AG04450 (cell line): Measurements from ENCODE around the gene SRRM3. TPM values are rescaled to one million over a fixed set of nuclear protein-coding genes. Genes with fewer than 3 reads are reported as not detected.
A peak's percentile ranks its signal among the peaks of the same experiment; 100 is the strongest.

Experiments used
- CTCF ChIA-PET: fragments of 300-600, 350-600 bp; formaldehyde crosslinking; extraction: SDS; loops from one replicate; lab custom pipeline; 2022; ENCODE audit warnings: antibody characterized with exemption, inconsistent platforms; lab: Charles Lee
- POLR2A ChIA-PET: fragments of 350-600 bp; formaldehyde crosslinking; extraction: SDS; loops from one replicate; lab custom pipeline; 2021; ENCODE audit warnings: antibody characterized with exemption, inconsistent platforms; lab: Yijun Ruan, JAX
- DNase-seq: peaks from one replicate; pipeline ENCODE4 v3.0.0-alpha.2; 2011; ENCODE audit warnings: low read depth, low spot score
- H3K27ac ChIP-seq: one replicate; pipeline ENCODE4 v1.5.1; 2012; ENCODE audit warnings: low read depth, low read length, control low read depth
- H3K27me3 ChIP-seq: one replicate; pipeline ENCODE4 v1.6.0; 2012; ENCODE audit warnings: low read length; ENCODE audit not compliant: control insufficient read depth, insufficient read depth
- H3K4me3 ChIP-seq: 2 replicates; pipeline ENCODE4 v1.5.1; 2011; ENCODE audit warnings: mild to moderate bottlenecking, low read depth, low read length, control low read depth
- H3K9me3 ChIP-seq: 2 replicates; pipeline ENCODE4 v1.5.1; 2012; ENCODE audit warnings: low read length; ENCODE audit not compliant: control insufficient read depth, insufficient read depth
- CTCF ChIP-seq: IDR thresholded peaks from 2 replicates; pipeline ENCODE4 v1.5.1; 2011; ENCODE audit warnings: low read depth, low read length, control low read depth, inconsistent platforms
- polyA plus RNA-seq: library from polyadenylated mRNA; depleted of rRNA; stranded (reverse); fragments of >200 nt; gene quantifications from 2 replicates; pipeline ENCODE4 v1.2.3, GENCODE V29; 2011

SRRM3 gene
- polyA plus RNA-seq, 1 experiment, result 1.5 TPM

- POLR2A ChIA-PET, result interaction anchor here (0.6 to 0.7 kb wide), 2 partner anchors 17 to 18 kb away, joined by 3 read pairs; no protein-coding TSS in a partner anchor
- Histone ChIP-seq H3K4me3 (no peak overlapping the region), H3K27ac (peak overlapping the region; percentile 21), H3K27me3 (no peaks in the 10 kb centered on the region), H3K9me3 (peaks cover 3% of the 10 kb centered on the region; the same call in 1 of the 2 replicates)
- CTCF ChIA-PET, result interaction anchor here (1.4 kb wide), 1 partner anchor 14 kb away, joined by 3 read pairs; no protein-coding TSS in a partner anchor
- no peak for DNase-seq
- no peak for TF ChIP-seq CTCF
Measured at GRCh38 chr7:76300166-76300731, 98.6 kb downstream of the SRRM3 start.

GRCh38 chr7:76301000-76301399, 99.3 kb downstream of the SRRM3 start:
- no peaks in the 10 kb centered on the region for H3K27me3 ChIP-seq
- POLR2A ChIA-PET, result interaction anchor here (0.6 to 0.7 kb wide), 2 partner anchors 17 to 18 kb away, joined by 3 read pairs; no protein-coding TSS in a partner anchor
- H3K4me3 ChIP-seq, result no peak overlapping the region
- no peak for TF ChIP-seq CTCF
- H3K27ac ChIP-seq, result no peak overlapping the region
- peaks cover 3% of the 10 kb centered on the region; the same call in 1 of the 2 replicates for H3K9me3 ChIP-seq
- CTCF ChIA-PET, result no interaction called here
- DNase-seq, result no peak

- TF ChIP-seq CTCF, result no peak
- CTCF ChIA-PET, result interaction anchor here (0.6 to 1.1 kb wide), 2 partner anchors 12 to 33 kb away, joined by 3 to 4 read pairs; no protein-coding TSS in a partner anchor
- H3K9me3 ChIP-seq, result peaks cover 3% of the 10 kb centered on the region; the same call in 1 of the 2 replicates
- DNase-seq, result peak; percentile 69
- H3K27ac ChIP-seq, result peak within 1 kb of the TSS; percentile 75
- no peaks in the 10 kb centered on the region for H3K27me3 ChIP-seq
- peak within 1 kb of the TSS; percentile 97 for H3K4me3 ChIP-seq
- POLR2A ChIA-PET, result interaction anchor here (0.6 to 2.2 kb wide), 9 partner anchors 8 to 220 kb away, joined by 3 to 23 read pairs (median 4); no protein-coding TSS in a partner anchor
Measured at GRCh38 chr7:76302347-76303201, 100.9 kb downstream of the SRRM3 start, which contains the start of gene HSPB1. Gene HSPB1 (plus strand): TSS chr7:76302673. CDS start chr7:76302713, 40 bp downstream.

GRCh38 chr7:76303202-76304147, 101.8 kb downstream of the SRRM3 start:
- Histone ChIP-seq H3K9me3 (peaks cover 3% of the 10 kb centered on the region; the same call in 1 of the 2 replicates), H3K27me3 (no peaks in the 10 kb centered on the region), H3K4me3 (peak overlapping the region; percentile 97), H3K27ac (peak overlapping the region; percentile 75)
- DNase-seq, result peak; percentile 88
- CTCF ChIA-PET, result interaction anchor here (1.1 kb wide), 1 partner anchor 11 kb away, joined by 3 read pairs; no protein-coding TSS in a partner anchor
- TF ChIP-seq CTCF, result no peak
- POLR2A ChIA-PET, result interaction anchor here (0.6 to 2.2 kb wide), 10 partner anchors 9 to 221 kb away, joined by 3 to 23 read pairs (median 4); no protein-coding TSS in a partner anchor
